Panc1 (cell line): ENCODE data around the gene FAM107B. TPM values are rescaled to one million over a fixed set of nuclear protein-coding genes. Genes with fewer than 3 reads are reported as not detected.

ENCODE experiments used
- ATAC-seq: fragments of 200-7000 bp; cut with Tn5 transposase; 2 replicates; pipeline ENCODE4 v1.9.1; 2020; ENCODE audit warnings: mild to moderate bottlenecking, moderate library complexity
- BruUV-seq: library from RNA; stranded (reverse); fragments of 400-500 nt; replicated peaks from 2 replicates; lab custom pipeline; 2021; lab: Mats Ljungman, UMichigan
- CTCF ChIA-PET: fragments of 300-600 bp; sonication (Branson Sonifier 250); formaldehyde crosslinking; loops from one replicate; lab custom pipeline; 2022; ENCODE audit warnings: antibody characterized with exemption; lab: Charles Lee
- POLR2A ChIA-PET: fragments of 300-600 bp; sonication (Branson Sonifier 250); formaldehyde crosslinking; loops from one replicate; lab custom pipeline; 2022; ENCODE audit warnings: antibody characterized with exemption; lab: Charles Lee
- DNase-seq: peaks from one replicate; pipeline ENCODE4 v3.0.0-alpha.2; 2010; ENCODE audit warnings: low read depth, low spot score
- H3K27ac ChIP-seq: 2 replicates; pipeline ENCODE4 v1.5.1; 2011; ENCODE audit warnings: mild to moderate bottlenecking, low read length, inconsistent platforms
- H3K27me3 ChIP-seq: fragments of 200-500 bp; sonication (Bioruptor generic); 2 replicates; pipeline ENCODE4 v1.6.0; 2014; ENCODE audit warnings: low read length, inconsistent platforms; ENCODE audit not compliant: control insufficient read depth, insufficient read depth
- H3K36me3 ChIP-seq: fragments of 200-500 bp; sonication (Bioruptor generic); 2 replicates; pipeline ENCODE4 v1.5.1; 2014; ENCODE audit warnings: inconsistent platforms, mild to moderate bottlenecking, low read length, moderate library complexity; ENCODE audit not compliant: control insufficient read depth, insufficient read depth
- H3K4me1 ChIP-seq: 2 replicates; pipeline ENCODE4 v1.5.1; 2011; ENCODE audit warnings: inconsistent platforms, mild to moderate bottlenecking, low read length, moderate library complexity; ENCODE audit not compliant: control insufficient read depth, insufficient read depth
- H3K4me3 ChIP-seq, 2 experiments: 2 replicates each; pipeline ENCODE4 v1.5.1; 2011 to 2012; ENCODE audit warnings: low read depth in 2 of 2, low read length in 2 of 2, mild to moderate bottlenecking in 2 of 2, inconsistent platforms in 1 of 2, moderate library complexity in 1 of 2
- H3K9me3 ChIP-seq: fragments of 200-500 bp; sonication (Bioruptor generic); 2 replicates; pipeline ENCODE4 v1.5.1; 2014; ENCODE audit warnings: low read depth, mild to moderate bottlenecking, inconsistent platforms, low read length, moderate library complexity; ENCODE audit not compliant: control insufficient read depth, insufficient read depth
- CTCF ChIP-seq: fragments of 450-650 bp; IDR thresholded peaks from 2 replicates; pipeline ENCODE4 v1.5.1; 2017; ENCODE audit warnings: mild to moderate bottlenecking
- POLR2AphosphoS5 ChIP-seq: IDR thresholded peaks from 2 replicates; pipeline ENCODE4 v1.6.1; 2012; ENCODE audit warnings: mild to moderate bottlenecking, low read depth, low read length, moderate library complexity
- REST ChIP-seq, 2 experiments: IDR thresholded peaks; 2 replicates each; pipeline ENCODE4 v1.6.1; 2011 to 2012; ENCODE audit warnings: low read depth in 2 of 2, control low read depth in 1 of 2, low read length in 1 of 2, mild to moderate bottlenecking in 1 of 2, moderate library complexity in 1 of 2; ENCODE audit not compliant: insufficient read depth in 1 of 2
- SIN3A ChIP-seq: IDR thresholded peaks from 2 replicates; pipeline ENCODE4 v1.6.1; 2012; ENCODE audit warnings: low read depth, mild to moderate bottlenecking, low read length, moderate library complexity, borderline replicate concordance; ENCODE audit not compliant: insufficient read depth
- TCF7L2 ChIP-seq: IDR thresholded peaks from 2 replicates; pipeline ENCODE4 v1.6.1; 2011; ENCODE audit warnings: mild to moderate bottlenecking, low read depth, low read length, inconsistent platforms
- in situ Hi-C: cut with HindIII; loops from 2 replicates; pipeline ENCODE4 v1.10.0; 2016; ENCODE audit warnings: low sequenced_read_pairs, low pct_unique_long_range_greater_than_20kb
- intact Hi-C: fragments of 100-400 bp; cut with micrococcal nuclease; formaldehyde crosslinking; loops from one replicate; pipeline ENCODE4 v1.10.0; 2022; ENCODE audit not compliant: unreplicated experiment
- total RNA-seq: library from RNA; stranded (reverse); gene quantifications from one replicate; pipeline ENCODE4 v1.2.1, GENCODE V29; 2021; ENCODE audit not compliant: unreplicated experiment

Gene FAM107B
- total RNA-seq, 1 experiment from 2014 or later = 13.4 TPM

GRCh38 chr10:14727924-14728323 lies 46.8 kb downstream of the FAM107B start:
- Histone ChIP-seq H3K4me3 (no peak overlapping the region), H3K27ac (no peak overlapping the region), H3K9me3 (no peaks in the 10 kb centered on the region), H3K27me3 (no peaks in the 10 kb centered on the region), H3K4me1 (no peaks in the 10 kb centered on the region), H3K36me3 (no peaks in the 10 kb centered on the region)
- DNase-seq (no peak), ATAC-seq (no peak)
- ChIA-PET CTCF (no interaction called here), POLR2A (no interaction called here)
- TF ChIP-seq SIN3A (no peak), POLR2AphosphoS5 (no peak), CTCF (no peak), REST (IDR thresholded peaks at IDR 0.05; ENCODE audit: insufficient read depth in 1 of 2, low read depth in 2 of 2, low read length in 1 of 2) (no peak), TCF7L2 (no peak)
- intact Hi-C loops = no loop called here
- BruUV-seq = no TSS peak
- in situ Hi-C loops = no loop called here

- no peaks in the 10 kb centered on the region for H3K9me3 ChIP-seq
- no TSS peak for BruUV-seq
These were observed 47.2 kb downstream of the FAM107B start for GRCh38 chr10:14727465-14727864.

More at GRCh38 chr10:14727465-14727864, 47.2 kb downstream of the FAM107B start:
- CTCF ChIA-PET = no interaction called here
- DNase-seq (no peak), ATAC-seq (no peak)
- intact Hi-C loops = no loop called here
- Histone ChIP-seq H3K4me1 (no peaks in the 10 kb centered on the region), H3K27me3 (no peaks in the 10 kb centered on the region), H3K36me3 (no peaks in the 10 kb centered on the region), H3K27ac (no peak overlapping the region), H3K4me3 (no peak overlapping the region)
- in situ Hi-C loops = no loop called here
- TF ChIP-seq SIN3A (no peak), REST (IDR thresholded peaks at IDR 0.05; ENCODE audit: insufficient read depth in 1 of 2, low read depth in 2 of 2, low read length in 1 of 2) (no peak), CTCF (no peak), TCF7L2 (no peak), POLR2AphosphoS5 (no peak)
- POLR2A ChIA-PET = no interaction called here
